ENCODE measurements around the gene EPRS1.
"Not testable (repeated sequence)": the region's sequence is repeated elsewhere in the genome, so short reads cannot be mapped to it uniquely, and the experiment has no call there.

Gene EPRS1

GRCh38 chr1:220046052-220046930, at the start of gene EPRS1:
EPRS1 (minus strand) TSS chr1:220046505; CDS start chr1:220046388, 117 bp downstream.
- in situ Hi-C loops (cut with MboI; ENCODE audit: low sequenced_read_pairs) = no loop called here

GRCh38 chr1:220094016-220094911, 48.0 kb upstream of the EPRS1 start, which contains the start of gene IARS2:
IARS2 (plus strand) TSS chr1:220094132; CDS start chr1:220094217, 85 bp downstream.
- in situ Hi-C loops (cut with MboI; ENCODE audit: low sequenced_read_pairs) = no loop called here

GRCh38 chr1:220093361-220094015, 47.2 kb upstream of the EPRS1 start:
- in situ Hi-C loops (cut with MboI; ENCODE audit: low sequenced_read_pairs) = no loop called here

GRCh38 chr1:220092694-220093093, 46.4 kb upstream of the EPRS1 start:
- in situ Hi-C loops (cut with MboI; ENCODE audit: low sequenced_read_pairs) = no loop called here

DNA sequence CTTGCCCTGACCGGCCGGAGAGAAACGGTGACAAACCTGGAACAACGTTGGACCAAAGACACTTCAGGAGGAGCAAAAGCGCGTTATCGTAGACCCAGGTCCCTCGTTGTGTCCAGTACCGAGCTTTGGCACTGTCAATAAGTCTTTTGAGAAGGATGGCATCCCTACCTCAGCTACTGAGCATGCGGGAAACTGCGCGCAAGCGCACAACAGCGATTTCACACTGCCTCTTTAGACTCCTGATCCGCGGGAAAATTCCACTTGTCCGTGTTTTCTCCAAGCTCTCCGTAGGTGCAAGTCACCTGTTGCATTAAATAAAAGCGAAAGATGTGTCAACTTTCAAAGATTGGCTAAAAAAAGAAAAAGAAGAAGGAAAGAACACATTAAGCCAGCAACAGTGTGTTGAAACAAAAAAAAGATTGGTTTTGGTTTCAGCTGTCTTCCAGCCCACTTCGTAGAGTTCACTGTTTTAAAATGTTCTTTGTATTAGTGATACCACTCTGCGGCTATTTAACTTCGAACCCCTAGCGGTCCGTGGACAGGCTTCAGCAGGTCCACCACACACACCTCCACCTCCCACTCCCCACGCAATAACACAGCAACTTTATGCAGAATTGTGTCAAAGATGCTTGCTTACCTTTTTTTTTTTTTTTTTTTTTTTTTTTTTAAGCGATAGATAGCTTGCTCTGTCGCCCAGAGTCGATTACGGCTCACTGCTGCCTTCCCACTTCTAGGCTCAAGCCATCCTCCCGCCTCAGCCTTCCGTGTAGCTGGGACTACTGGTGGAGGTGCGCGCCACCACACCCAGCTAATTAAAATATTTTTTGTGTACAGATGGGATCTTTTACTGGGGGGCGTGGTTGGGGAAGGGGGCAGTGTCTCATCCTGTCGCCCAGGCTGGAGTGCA, 43.6 kb upstream of the EPRS1 start, which contains the start of gene BPNT1:
BPNT1 (minus strand) TSS at position 139 of the 907 bp plus-strand sequence. CDS start 9,942 bp downstream, outside the sequence.
- in situ Hi-C loops (cut with MboI; ENCODE audit: low sequenced_read_pairs) = no loop called here

GRCh38 chr1:220086261-220086686, 40.0 kb upstream of the EPRS1 start:
- in situ Hi-C loops (cut with MboI; ENCODE audit: low sequenced_read_pairs) = not testable (repeated sequence)

GRCh38 chr1:220084460-220084859, 38.2 kb upstream of the EPRS1 start:
- in situ Hi-C loops (cut with MboI; ENCODE audit: low sequenced_read_pairs) = no loop called here

DNA sequence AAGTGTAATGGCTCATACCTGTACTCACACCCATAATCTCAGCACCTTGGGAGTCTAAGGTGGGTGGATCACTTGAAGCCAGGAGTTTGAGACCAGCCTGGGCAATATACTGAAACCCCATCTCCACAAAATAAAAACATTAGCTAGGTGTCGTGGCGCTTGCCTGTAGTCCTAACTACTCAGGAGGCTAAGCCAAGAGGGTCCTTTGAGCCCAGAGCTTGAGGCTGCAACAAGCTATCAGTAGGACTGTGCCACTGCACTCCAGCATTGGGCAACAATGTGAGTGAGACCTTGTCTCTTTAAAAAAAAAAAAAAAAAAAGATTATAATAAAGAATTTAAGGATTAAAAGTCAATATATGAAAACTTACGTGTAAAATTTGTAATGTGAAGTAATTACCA, 31.6 kb upstream of the EPRS1 start:
- in situ Hi-C loops (cut with MboI; ENCODE audit: low sequenced_read_pairs) = no loop called here

DNA sequence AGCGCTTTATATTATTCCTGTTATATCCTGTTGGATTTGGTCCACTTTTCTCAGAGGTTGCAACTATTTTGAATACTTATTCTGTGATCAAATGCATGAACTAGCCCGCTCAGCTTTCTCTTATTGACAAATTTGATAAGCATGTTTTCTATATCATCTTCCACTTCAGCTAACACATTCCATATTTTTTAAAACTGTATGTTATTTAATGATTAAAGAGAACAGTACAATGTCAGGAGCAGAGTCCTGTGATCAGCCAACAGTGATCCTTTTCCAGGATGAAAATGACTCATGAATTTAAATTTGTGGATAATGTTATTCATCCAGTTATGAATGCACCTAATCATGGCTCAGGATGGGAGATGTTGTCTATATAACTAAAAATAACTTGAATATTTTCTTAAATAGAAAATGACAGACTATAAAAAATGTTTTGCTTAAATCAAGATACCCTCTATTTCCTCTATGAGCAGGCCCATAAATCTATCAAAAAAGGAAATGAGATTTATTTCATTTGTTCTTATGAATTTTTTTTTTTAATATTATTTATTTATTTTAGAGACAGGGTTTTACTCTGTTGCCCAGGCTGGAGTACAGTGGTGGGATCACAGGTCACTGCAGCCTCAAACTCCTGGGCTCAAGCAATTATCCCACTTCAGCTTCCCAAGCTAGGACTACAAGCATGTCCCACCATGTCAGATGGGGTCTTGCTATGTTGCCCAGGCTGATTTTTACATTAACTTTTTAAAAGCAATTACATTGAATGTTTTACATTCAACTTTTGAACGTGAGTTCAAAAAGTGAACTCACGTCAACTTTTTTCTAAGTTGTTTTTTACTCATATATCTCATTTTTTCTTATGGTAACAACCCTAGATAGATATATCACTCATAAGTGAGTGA, 30.8 kb upstream of the EPRS1 start:
- in situ Hi-C loops (cut with MboI; ENCODE audit: low sequenced_read_pairs) = no loop called here

DNA sequence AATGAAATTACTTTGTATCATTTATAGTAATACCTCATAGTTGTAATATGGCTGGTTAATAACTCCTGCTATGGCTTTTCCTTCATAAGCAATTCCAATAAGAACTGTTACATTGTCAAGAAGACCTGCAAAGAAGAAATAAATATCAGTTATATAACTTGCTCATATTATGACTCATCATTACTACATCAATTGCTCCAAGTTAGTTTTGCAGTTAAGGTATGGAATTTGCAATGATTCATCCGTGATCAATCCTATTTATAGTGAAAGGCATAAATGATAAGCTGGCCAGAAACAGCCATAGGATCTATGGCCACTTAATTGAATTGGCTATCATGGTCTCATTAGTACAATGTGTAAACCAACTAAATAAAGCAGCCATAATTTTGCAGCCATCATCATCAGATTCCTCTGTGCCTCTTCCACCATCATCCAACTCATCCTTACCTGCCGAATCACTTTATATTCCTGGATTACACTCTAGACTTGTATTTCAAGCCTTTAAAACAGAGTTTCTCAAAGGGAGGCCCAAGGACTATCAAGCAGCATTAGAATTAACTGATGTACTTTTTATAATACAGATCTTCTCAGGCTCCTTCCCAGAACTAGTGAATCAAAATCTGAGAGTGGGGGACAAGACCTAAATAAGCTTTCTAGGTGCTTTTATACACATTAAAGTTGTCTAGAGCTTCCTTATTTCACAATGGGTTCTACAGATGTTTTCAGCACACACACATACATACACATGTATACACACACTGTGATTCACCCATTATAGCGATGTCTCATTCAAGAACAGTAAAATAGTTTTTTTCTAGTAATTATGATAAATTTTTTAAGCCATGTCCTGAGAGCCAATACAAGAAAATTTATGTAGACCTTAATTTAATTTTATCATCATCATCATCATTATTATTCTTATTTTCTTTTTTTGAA, 21.2 kb upstream of the EPRS1 start:
- in situ Hi-C loops (cut with MboI; ENCODE audit: low sequenced_read_pairs) = no loop called here

DNA sequence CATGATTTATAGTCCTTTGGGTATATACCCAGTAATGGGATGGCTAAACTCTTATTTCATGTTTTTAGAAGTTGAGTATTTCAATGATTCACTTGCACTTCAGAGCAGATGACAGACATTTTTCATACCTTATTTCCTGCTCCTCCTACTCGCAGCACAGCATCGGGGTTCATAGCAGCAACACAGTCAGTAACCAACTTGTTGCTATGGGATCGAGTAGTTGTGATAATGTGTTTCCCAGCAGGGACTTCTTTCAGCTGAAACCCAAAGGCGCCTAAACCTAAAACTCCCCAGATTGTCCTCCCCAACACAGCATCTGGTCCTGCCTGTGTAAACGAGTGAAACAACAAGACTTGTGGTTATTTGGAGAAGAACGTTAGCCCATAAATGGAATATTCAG, 16.3 kb upstream of the EPRS1 start:
- in situ Hi-C loops (cut with MboI; ENCODE audit: low sequenced_read_pairs) = no loop called here

GRCh38 chr1:220060876-220061275, 14.6 kb upstream of the EPRS1 start:
- in situ Hi-C loops (cut with MboI; ENCODE audit: low sequenced_read_pairs) = no loop called here

DNA sequence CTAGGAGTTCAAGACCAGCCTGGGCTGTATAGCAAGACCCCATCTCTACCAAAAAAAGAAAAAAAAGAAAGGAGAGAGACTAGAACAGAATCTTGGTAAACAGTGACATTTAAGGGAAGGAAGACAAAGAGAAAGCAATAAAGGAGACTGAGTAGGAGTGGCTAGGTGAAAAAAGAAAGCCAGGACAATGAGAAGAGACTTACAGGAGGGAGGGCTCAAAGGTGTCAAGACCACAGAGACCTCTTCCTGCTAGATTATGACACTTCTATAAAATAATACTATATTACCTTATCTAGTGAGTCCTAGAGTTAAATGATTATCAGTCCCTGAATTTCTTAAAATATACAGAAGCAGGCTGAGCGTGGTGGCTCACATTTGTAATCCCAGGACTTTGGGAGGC, 10.1 kb upstream of the EPRS1 start:
- in situ Hi-C loops (cut with MboI; ENCODE audit: low sequenced_read_pairs) = no loop called here

- in situ Hi-C loops (cut with MboI; ENCODE audit: low sequenced_read_pairs) = no loop called here
Measured at GRCh38 chr1:220045356-220046051, 801 bp downstream of the EPRS1 start.

- in situ Hi-C loops (cut with MboI; ENCODE audit: low sequenced_read_pairs) = no loop called here
Measured at GRCh38 chr1:220044678-220045355, 1.5 kb downstream of the EPRS1 start.

DNA sequence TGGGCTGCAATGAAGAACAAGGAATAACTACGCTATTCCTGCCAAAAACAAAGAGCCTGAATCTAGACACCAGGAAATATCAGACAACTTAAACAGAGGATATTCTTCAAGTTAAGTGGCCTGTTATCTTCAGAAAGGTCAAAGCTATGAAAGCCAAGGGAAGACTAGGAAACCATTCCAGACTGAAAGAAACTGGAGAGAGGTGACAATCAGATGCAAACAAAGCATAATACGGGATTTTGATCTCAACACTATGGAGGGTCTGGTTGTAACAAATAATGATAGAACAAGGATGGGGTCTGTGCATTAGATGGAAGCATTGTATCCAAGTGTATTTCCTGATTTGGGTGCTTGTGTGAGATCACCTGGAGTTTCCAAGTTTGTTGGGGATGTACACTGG, 2.7 kb downstream of the EPRS1 start:
- in situ Hi-C loops (cut with MboI; ENCODE audit: low sequenced_read_pairs) = no loop called here

All from HL-60/S4 (cell line).